ENCODE data around the gene PLEKHG4B.
"Not testable (repeated sequence)": the region's sequence is repeated elsewhere in the genome, so short reads cannot be mapped to it uniquely, and the experiment has no call there.

The PLEKHG4B gene

DNA sequence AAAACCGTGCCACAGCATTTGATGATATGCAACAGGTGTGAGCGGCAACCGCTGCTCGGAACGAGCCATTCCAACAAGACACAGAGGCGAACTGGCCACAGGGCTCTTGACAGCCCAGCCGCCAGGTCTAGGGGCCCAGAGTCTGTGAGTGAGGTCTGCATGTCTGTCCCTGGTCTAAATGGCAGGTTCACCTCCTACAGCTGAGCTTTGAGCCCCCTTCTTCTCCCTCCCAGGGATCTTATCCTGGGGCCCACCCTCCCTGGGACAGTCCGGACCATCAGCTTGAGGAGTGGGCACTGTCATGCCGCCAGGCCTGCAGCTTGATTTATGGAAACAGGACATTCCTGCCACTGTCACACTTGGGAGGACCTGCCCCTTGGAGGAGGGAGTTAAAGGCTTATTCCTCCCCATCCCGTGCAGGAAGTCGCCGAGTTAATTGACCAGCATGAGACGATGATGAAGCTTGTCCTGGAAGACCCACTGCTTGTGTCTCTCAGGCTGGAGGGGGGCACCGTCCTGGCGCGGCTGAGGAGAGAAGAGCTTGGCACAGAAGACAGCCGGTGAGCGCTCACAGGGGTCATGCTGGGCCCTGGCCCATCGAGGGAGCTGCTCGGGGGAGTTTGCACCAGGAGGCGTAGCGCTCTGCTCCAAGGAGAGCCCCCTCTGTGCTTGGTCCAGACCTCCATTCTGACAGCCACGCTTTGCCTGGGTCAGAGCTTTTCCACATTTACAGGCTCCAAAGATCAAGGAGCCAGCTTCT is 63.9 kb downstream of the PLEKHG4B start:
- DNase-seq (ENCODE audit: low read depth in 3 of 3), result no peak

- no peak for DNase-seq (ENCODE audit: low read depth in 3 of 3)
These were observed 64.6 kb downstream of the PLEKHG4B start for GRCh38 chr5:156411-157072.

GRCh38 chr5:157126-157715 is 65.3 kb downstream of the PLEKHG4B start:
- DNase-seq (ENCODE audit: low read depth in 3 of 3), result no peak

- DNase-seq (ENCODE audit: low read depth in 3 of 3), result no peak
These were observed 65.8 kb downstream of the PLEKHG4B start for GRCh38 chr5:157801-158200.

DNA sequence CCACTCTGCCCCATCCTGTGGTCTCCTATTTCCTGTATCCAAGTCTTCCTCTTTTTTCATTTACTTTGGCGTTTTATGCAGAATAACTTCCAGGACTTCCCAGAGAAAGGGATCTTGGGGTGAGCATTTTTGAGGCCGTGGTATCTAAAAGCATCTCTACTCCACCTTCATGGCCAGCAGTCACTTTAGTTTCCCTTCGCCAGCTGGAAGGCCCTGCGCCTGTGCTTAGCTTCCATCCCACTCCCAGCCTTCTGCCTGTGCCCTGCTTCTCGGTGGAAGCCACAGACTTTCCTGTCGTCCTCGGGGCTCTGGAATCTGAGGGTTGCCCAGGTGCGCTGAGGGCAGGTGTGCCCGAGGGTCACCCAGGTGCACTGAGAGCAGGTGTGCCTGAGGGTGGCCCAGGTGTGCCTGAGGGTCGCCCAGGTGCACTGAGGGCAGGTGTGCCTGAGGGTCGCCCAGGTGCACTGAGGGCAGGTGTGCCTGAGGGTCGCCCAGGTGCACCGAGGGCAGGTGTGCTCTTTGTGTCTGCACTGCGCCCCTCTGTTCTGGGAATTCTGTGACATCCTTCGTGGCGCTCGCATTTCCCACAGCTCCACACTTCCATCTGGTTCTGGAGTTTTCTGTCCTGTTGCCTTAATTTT is 67.0 kb downstream of the PLEKHG4B start:
- DNase-seq (ENCODE audit: low read depth in 3 of 3), result no peak

- no peak for DNase-seq (ENCODE audit: low read depth in 3 of 3)
These were observed 67.6 kb downstream of the PLEKHG4B start for GRCh38 chr5:159448-160172.

DNA sequence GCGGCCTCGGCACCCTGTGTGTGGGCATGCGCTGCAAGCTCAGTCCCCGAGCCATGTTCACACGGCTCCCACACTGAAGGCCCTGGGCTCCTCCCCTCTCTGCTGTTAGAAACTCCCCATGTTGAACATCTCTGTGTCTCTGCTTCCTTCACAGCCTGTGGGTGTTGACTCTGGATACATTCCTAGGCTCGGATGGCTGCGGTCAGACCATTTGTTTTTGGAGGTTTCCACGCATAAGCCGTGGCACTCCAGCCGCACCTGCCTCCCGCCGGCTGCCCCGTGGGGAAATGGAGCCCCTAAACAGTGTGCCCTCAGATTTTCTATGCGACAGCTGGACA is 68.2 kb downstream of the PLEKHG4B start:
- no peak for DNase-seq (ENCODE audit: low read depth in 3 of 3)

GRCh38 chr5:160921-161802 is 69.2 kb downstream of the PLEKHG4B start:
- no peak for DNase-seq (ENCODE audit: low read depth in 3 of 3)

DNA sequence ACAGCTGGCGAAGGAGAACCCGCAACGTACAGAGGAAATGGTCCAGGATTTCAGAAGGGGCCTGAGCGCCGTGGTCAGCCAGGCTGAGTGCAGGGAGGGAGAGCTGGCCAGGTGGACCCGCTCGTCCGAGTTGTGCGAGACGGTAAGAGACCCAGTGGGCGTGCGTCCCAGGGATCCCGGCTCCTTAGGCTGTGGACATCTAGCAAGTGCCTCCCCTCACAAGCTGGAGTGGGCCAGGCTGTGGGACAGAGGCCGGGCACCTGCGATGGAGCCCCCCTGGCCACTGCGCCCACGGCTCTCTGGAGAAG is 69.8 kb downstream of the PLEKHG4B start:
- no peak for DNase-seq (ENCODE audit: low read depth in 3 of 3)

DNA sequence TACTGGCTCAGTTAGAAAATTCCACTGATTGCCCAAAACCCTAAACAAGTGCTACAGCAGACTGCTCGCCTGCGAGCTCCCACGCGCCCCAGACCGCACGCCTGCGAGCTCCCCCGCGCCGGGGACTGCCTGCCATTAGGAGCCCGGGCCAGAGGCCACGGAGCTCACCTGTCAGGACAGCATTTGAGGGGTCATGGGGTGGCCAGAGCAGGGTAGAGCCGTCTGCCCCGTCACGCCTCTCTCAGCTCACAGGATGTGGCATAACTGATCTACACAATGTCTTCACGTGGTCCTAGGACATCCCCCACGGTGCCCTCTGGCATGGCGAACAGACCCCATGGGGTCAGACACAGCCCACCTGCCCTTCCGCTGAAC is 70.2 kb downstream of the PLEKHG4B start:
- no peak for DNase-seq (ENCODE audit: low read depth in 3 of 3)

DNA sequence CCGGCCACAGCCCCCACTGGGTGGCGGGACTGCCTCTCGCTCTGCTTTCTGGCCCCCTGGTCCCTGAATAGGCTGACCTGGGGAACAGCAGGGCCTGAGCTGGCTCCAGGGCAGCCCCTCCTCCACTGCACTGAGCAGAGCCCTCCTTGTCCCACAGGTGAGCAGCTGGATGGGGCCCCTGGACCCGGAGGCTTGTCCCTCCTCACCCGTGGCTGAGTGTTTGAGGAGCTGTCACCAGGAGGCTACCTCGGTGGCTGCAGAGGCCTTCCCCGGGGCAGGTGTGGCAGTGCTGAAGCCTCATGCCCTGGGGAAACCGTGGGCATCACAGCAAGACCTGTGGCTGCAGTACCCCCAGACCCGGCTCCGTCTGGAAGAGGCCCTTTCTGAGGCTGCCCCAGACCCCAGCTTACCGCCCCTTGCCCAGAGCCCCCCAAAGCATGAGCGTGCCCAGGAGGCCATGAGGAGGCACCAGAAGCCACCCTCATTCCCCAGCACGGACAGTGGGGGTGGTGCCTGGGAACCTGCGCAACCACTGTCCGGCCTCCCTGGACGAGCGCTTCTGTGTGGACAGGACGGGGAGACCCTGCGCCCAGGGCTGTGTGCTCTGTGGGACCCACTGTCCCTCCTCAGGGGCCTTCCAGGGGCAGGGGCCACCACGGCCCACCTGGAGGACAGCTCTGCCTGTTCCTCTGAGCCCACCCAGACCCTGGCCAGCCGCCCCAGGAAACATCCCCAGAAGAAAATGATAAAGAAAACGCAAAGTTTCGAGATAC is 70.8 kb downstream of the PLEKHG4B start:
- no peak for DNase-seq (ENCODE audit: low read depth in 3 of 3)

DNA sequence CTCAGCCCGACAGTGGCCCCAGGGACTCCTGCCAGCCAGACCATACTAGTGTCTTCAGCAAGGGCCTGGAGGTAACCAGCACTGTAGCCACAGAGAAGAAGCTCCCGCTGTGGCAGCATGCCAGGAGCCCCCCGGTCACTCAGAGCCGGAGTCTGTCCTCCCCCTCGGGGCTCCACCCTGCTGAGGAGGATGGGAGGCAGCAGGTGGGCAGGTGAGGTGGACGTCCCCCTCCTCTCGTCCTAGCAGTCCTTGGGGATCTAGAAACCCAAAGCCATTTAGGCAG is 71.3 kb downstream of the PLEKHG4B start:
- DNase-seq (ENCODE audit: low read depth in 3 of 3), result no peak

- DNase-seq (ENCODE audit: low read depth in 3 of 3), result no peak
These were observed 71.9 kb downstream of the PLEKHG4B start for GRCh38 chr5:163841-164240.

- no peak for DNase-seq (ENCODE audit: low read depth in 3 of 3)
These were observed 72.3 kb downstream of the PLEKHG4B start for GRCh38 chr5:164244-164643.

DNA sequence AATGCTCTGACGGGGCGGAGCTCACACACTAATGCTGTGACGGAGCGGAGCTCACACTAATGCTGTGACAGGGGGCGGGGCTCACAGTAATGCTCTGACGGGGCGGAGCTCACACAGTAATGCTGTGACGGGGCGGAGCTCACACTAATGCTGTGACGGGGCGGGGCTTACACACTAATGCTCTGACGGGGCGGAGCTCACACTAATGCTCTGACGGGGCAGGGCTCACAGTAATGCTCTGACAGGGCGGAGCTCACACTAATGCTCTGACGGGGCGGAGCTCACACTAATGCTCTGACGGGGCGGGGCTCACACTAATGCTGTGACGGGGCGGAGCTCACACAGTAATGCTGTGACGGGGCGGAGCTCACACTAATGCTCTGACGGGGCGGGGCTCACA is 72.8 kb downstream of the PLEKHG4B start:
- not testable (repeated sequence) for DNase-seq (ENCODE audit: low read depth in 3 of 3)

GRCh38 chr5:166441-167372 is 74.7 kb downstream of the PLEKHG4B start:
- no peak for DNase-seq (ENCODE audit: low read depth in 3 of 3)

- no peak for DNase-seq (ENCODE audit: low read depth in 3 of 3)
These were observed 75.5 kb downstream of the PLEKHG4B start for GRCh38 chr5:167511-167910.

DNA sequence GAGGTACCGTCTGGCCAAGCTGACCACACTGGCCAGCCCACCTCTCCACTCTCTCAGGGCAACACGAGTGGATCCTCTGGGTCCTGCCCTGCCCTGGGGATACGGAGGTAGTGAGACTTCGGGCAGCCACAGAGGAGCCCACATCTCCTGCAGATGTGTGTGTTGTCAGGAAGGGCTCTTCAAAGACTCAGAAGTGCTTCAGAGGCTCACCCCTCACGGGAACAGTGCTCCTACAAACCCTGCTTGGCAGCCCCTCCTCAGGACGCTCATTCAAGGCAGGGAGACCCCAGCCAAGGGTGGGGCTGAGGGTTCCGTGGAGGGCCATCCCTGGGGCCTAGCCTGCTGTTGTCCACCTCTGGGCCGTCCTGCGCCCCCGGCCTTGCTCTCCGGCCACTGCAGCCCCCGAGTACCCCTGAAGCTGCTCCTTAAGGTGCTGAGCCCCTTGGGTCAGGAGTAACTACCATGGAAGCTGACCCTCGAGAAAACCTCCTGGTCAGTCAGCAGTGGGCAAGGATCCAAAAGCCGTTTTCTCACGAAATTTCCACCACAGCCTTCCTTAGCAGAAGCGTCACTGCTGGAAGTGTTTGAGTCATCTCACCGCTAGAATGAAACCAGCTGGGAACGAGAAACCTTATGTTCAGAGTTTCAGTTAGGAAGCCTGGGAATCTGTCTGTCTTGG is 76.2 kb downstream of the PLEKHG4B start:
- no peak for DNase-seq (ENCODE audit: low read depth in 3 of 3)

GRCh38 chr5:169071-169727 is 77.2 kb downstream of the PLEKHG4B start:
- DNase-seq (ENCODE audit: low read depth in 3 of 3), result no peak

Measured in stimulated activated CD4-positive, alpha-beta T cell treated with anti-CD3 and anti-CD28 coated beads, TNF-alpha, amount 100 ng/mL, for 24 hours (primary cell).